Neural crest cell (in vitro differentiated cells): ENCODE data around the gene OTOG. TPM values are rescaled to one million over a fixed set of nuclear protein-coding genes. Genes with fewer than 3 reads are reported as not detected.
A peak's percentile ranks its signal among the peaks of the same experiment; 100 is the strongest.

Experiments
- DNase-seq: peaks from one replicate; pipeline ENCODE4 v3.0.0; 2021; ENCODE audit warnings: low read depth, mixed read lengths, low spot score
- H3K27ac Mint-ChIP-seq: one replicate; pipeline ENCODE4 v1.8.0; 2021; ENCODE audit warnings: mild to moderate bottlenecking, mixed read lengths; ENCODE audit not compliant: unreplicated experiment
- H3K27me3 Mint-ChIP-seq: 2 replicates; pipeline ENCODE4 v1.8.0; 2021; ENCODE audit warnings: low read depth, mild to moderate bottlenecking, mixed read lengths
- H3K36me3 Mint-ChIP-seq: 2 replicates; pipeline ENCODE4 v1.8.0; 2021; ENCODE audit warnings: low read depth, mild to moderate bottlenecking, mixed read lengths
- H3K4me1 Mint-ChIP-seq: 2 replicates; pipeline ENCODE4 v1.8.0; 2021; ENCODE audit warnings: mixed read lengths
- H3K4me3 Mint-ChIP-seq: one replicate; pipeline ENCODE4 v1.8.0; 2021; ENCODE audit warnings: mild to moderate bottlenecking, mixed read lengths
- H3K9me3 Mint-ChIP-seq: 2 replicates; pipeline ENCODE4 v1.8.0; 2021; ENCODE audit warnings: mixed read lengths
- CTCF ChIP-seq: fragments of 200-600 bp; sonication (generic); conservative IDR thresholded peaks from 2 replicates; pipeline ENCODE4 v1.5.0; 2021; ENCODE audit warnings: antibody characterized with exemption, mild to moderate bottlenecking
- total RNA-seq: library from RNA; stranded (reverse); gene quantifications from 2 replicates; pipeline ENCODE4 v1.2.1, GENCODE V29; 2021

The OTOG gene
- total RNA-seq, 1 donor from 2014 or later = not detected

GRCh38 chr11:17645190-17645970 is 98.3 kb downstream of the OTOG start:
- no peak for DNase-seq
- peaks cover 13% of the 10 kb centered on the region for H3K4me1 Mint-ChIP-seq
- H3K27me3 Mint-ChIP-seq = peaks cover 14% of the 10 kb centered on the region
- no peak overlapping the region for H3K4me3 Mint-ChIP-seq
- no peak for TF ChIP-seq CTCF
- H3K36me3 Mint-ChIP-seq = no peaks in the 10 kb centered on the region
- no peak overlapping the region for H3K27ac Mint-ChIP-seq
- H3K9me3 Mint-ChIP-seq = peaks cover 4% of the 10 kb centered on the region

GRCh38 chr11:17646451-17647145 is 99.5 kb downstream of the OTOG start:
- peaks cover 4% of the 10 kb centered on the region for H3K9me3 Mint-ChIP-seq
- TF ChIP-seq CTCF = no peak
- no peaks in the 10 kb centered on the region for H3K36me3 Mint-ChIP-seq
- no peak overlapping the region for H3K4me3 Mint-ChIP-seq
- peaks cover 24% of the 10 kb centered on the region for H3K27me3 Mint-ChIP-seq
- no peak overlapping the region for H3K27ac Mint-ChIP-seq
- peaks cover 20% of the 10 kb centered on the region for H3K4me1 Mint-ChIP-seq
- DNase-seq = no peak

- TF ChIP-seq CTCF = no peak
- Mint-ChIP-seq H3K27ac (no peak overlapping the region), H3K36me3 (no peaks in the 10 kb centered on the region), H3K4me3 (no peak overlapping the region), H3K4me1 (peaks cover 20% of the 10 kb centered on the region), H3K27me3 (peaks cover 30% of the 10 kb centered on the region), H3K9me3 (peaks cover 4% of the 10 kb centered on the region)
- DNase-seq = no peak
Observed at GRCh38 chr11:17648528-17648927, 101.5 kb downstream of the OTOG start.

- Mint-ChIP-seq H3K27me3 (peaks cover 30% of the 10 kb centered on the region), H3K4me1 (peaks cover 20% of the 10 kb centered on the region), H3K4me3 (no peak overlapping the region), H3K27ac (no peak overlapping the region), H3K36me3 (no peaks in the 10 kb centered on the region), H3K9me3 (peaks cover 4% of the 10 kb centered on the region)
- no peak for DNase-seq
- no peak for TF ChIP-seq CTCF
Observed at GRCh38 chr11:17649261-17649660, 102.2 kb downstream of the OTOG start.

- Mint-ChIP-seq H3K4me3 (no peak overlapping the region), H3K4me1 (peaks cover 20% of the 10 kb centered on the region), H3K27me3 (peaks cover 32% of the 10 kb centered on the region), H3K27ac (peak overlapping the region; percentile 59), H3K36me3 (no peaks in the 10 kb centered on the region), H3K9me3 (peaks cover 4% of the 10 kb centered on the region)
- no peak for TF ChIP-seq CTCF
- no peak for DNase-seq
Observed at GRCh38 chr11:17649696-17650095, 102.6 kb downstream of the OTOG start.
